Measurements from ENCODE around the gene MED6. TPM values are rescaled to one million over a fixed set of nuclear protein-coding genes. Genes with fewer than 3 reads are reported as not detected.

The MED6 gene
- total and polyA plus RNA-seq, 9 of the 15 experiments (the other 6 are each of a cell fraction or from before 2014, with no cell fraction given) = 16.9 to 52.0 (median 30.4) TPM

GRCh38 chr14:70622111-70622712 lies 21.8 kb upstream of the MED6 start (continued):
- TF ChIP-seq REST (IDR thresholded peaks at IDR 0.05; ENCODE audit: borderline replicate concordance) (peak; percentile 39; the same call in 1 of the 2 replicates), REST (CRISPR knock-in tag; IDR thresholded peaks at IDR 0.05; ENCODE audit: low read depth) (no peak)

GRCh38 chr14:70619708-70620107 lies 19.3 kb upstream of the MED6 start:
- CTCF ChIA-PET (ENCODE audit: low intra/inter-chr PET ratio) = no interaction called here
- POLR2A ChIA-PET = no interaction called here

More at GRCh38 chr14:70619708-70620107, 19.3 kb upstream of the MED6 start:
- ATAC-seq = no peak
- H3K4me2 ChIP-seq (ENCODE audit: insufficient read depth, low read length) = no peak overlapping the region
- no peaks in the 10 kb centered on the region for H3K4me1 ChIP-seq (replicated peaks in 1 of 2; ENCODE audit: control insufficient read depth in 2 of 2, insufficient read depth in 2 of 2, low read length in 2 of 2)
- intact Hi-C loops (cut with micrococcal nuclease) (loop anchor here (10.0 kb wide), 1 partner anchor 95 kb away; no protein-coding TSS in a partner anchor), in situ Hi-C loops (cut with MboI) (no loop called here)
- no peaks in the 10 kb centered on the region for H3K27me3 ChIP-seq (ENCODE audit: control insufficient read depth in 2 of 2, insufficient read depth in 2 of 2, low read length in 2 of 2)
- no peak overlapping the region for H3K9ac ChIP-seq (ENCODE audit: insufficient read depth in 1 of 2, low read depth in 2 of 2, low read length in 2 of 2)
- no peak for FAIRE-seq
- no peak overlapping the region for H3K4me3 ChIP-seq
- no TSS peak for BruUV-seq (replicated peaks)
- no peaks in the 10 kb centered on the region for H3K79me2 ChIP-seq (ENCODE audit: control insufficient read depth, insufficient read depth, low read length)
- no peaks in the 10 kb centered on the region for H3K9me1 ChIP-seq (ENCODE audit: control insufficient read depth, insufficient read depth, low read length)
- no peak for DNase-seq (ENCODE audit: extremely low read depth in 1 of 4, low spot score in 3 of 4)
- H3K27ac ChIP-seq (ENCODE audit: extremely low read depth, low read depth, low read length) = no peak overlapping the region
- H2AFZ ChIP-seq (ENCODE audit: low read depth, low read length) = no peak overlapping the region
- H4K20me1 ChIP-seq (replicated peaks; ENCODE audit: control insufficient read depth, insufficient read depth, low read length) = no peaks in the 10 kb centered on the region
- no peaks in the 10 kb centered on the region for H3K36me3 ChIP-seq (ENCODE audit: control insufficient read depth, insufficient read depth, low read length)
- H3K9me3 ChIP-seq (replicated peaks; ENCODE audit: control insufficient read depth, insufficient read depth, low read depth, low read length) = no peaks in the 10 kb centered on the region

Data from K562 (cell line).